PC-9 (cell line): Measurements from ENCODE around the gene RNASEH1.

Source experiments
- EZH2 ChIP-seq: fragments of 200-600 bp; sonication (generic); IDR thresholded peaks from 2 replicates; pipeline ENCODE4 v1.8.0; 2017; ENCODE audit warnings: antibody characterized with exemption, low read depth
- TF ChIP-seq, protein P1 (sequence below): fragments of 200-600 bp; sonication (generic); conservative IDR thresholded peaks from 2 replicates; pipeline ENCODE4 v1.6.1; 2017; ENCODE audit warnings: mixed run types, antibody characterized with exemption, mild to moderate bottlenecking, moderate library complexity

DNA sequence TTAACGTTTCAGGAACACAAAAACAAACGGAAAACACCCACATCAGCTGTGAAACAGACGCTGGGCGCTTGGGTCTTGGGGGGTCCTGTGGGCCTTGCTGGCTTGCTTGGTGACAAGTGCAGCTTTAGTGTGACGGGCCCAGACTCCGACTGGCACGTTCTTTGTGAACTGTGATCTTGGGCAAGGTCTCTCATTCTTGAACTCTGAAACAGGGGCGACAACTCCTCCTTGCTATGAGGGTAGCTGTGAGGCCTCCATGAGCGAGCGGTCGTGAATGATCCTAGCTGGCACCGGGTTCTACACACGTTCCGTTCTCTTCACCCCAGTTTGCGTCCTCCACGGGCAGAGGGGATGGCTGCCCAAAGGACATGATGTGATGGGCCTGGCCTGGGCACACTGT is 28.1 kb upstream of the RNASEH1 start:
- TF ChIP-seq, protein P1, sequence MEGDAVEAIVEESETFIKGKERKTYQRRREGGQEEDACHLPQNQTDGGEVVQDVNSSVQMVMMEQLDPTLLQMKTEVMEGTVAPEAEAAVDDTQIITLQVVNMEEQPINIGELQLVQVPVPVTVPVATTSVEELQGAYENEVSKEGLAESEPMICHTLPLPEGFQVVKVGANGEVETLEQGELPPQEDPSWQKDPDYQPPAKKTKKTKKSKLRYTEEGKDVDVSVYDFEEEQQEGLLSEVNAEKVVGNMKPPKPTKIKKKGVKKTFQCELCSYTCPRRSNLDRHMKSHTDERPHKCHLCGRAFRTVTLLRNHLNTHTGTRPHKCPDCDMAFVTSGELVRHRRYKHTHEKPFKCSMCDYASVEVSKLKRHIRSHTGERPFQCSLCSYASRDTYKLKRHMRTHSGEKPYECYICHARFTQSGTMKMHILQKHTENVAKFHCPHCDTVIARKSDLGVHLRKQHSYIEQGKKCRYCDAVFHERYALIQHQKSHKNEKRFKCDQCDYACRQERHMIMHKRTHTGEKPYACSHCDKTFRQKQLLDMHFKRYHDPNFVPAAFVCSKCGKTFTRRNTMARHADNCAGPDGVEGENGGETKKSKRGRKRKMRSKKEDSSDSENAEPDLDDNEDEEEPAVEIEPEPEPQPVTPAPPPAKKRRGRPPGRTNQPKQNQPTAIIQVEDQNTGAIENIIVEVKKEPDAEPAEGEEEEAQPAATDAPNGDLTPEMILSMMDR = no peak
- TF ChIP-seq EZH2 = no peak
